MM.1S (cell line): ENCODE results near the gene TRAT1.
"Not testable (repeated sequence)": the region's sequence is repeated elsewhere in the genome, so short reads cannot be mapped to it uniquely, and the experiment has no call there.

Experiments
- DNase-seq: peaks from one replicate; pipeline ENCODE4 v3.0.0-alpha.2; 2015
- H2AFZ ChIP-seq: fragments of 300-600 bp; sonication (generic); 2 replicates; pipeline ENCODE4 v1.6.0; 2016; ENCODE audit warnings: antibody characterized with exemption, low read length
- H3F3A ChIP-seq: fragments of 300-600 bp; sonication (generic); 2 replicates; pipeline ENCODE4 v1.6.1; 2016; ENCODE audit warnings: mild to moderate bottlenecking, antibody characterized with exemption, low read length, moderate library complexity, mixed read lengths; ENCODE audit not compliant: insufficient read depth
- H3K27ac ChIP-seq: fragments of 300-600 bp; sonication (generic); 2 replicates; pipeline ENCODE4 v1.5.1; 2016; ENCODE audit warnings: mild to moderate bottlenecking, low read length
- H3K27me3 ChIP-seq: fragments of 300-600 bp; sonication (generic); replicated peaks from 2 replicates; pipeline ENCODE4 v1.6.0; 2016; ENCODE audit warnings: low read length; ENCODE audit not compliant: insufficient read depth
- H3K36me3 ChIP-seq: fragments of 300-600 bp; sonication (generic); replicated peaks from 2 replicates; pipeline ENCODE4 v1.6.1; 2016; ENCODE audit warnings: mild to moderate bottlenecking, low read length, mixed read lengths; ENCODE audit not compliant: insufficient read depth
- H3K4me1 ChIP-seq: fragments of 300-600 bp; sonication (generic); 2 replicates; pipeline ENCODE4 v1.6.1; 2016; ENCODE audit warnings: low read length, mixed read lengths
- H3K4me2 ChIP-seq: fragments of 300-600 bp; sonication (generic); 2 replicates; pipeline ENCODE4 v1.6.0; 2016; ENCODE audit warnings: low read depth, low read length
- H3K4me3 ChIP-seq: fragments of 300-600 bp; sonication (generic); 2 replicates; pipeline ENCODE4 v1.5.1; 2016; ENCODE audit warnings: low read length, mixed read lengths
- H3K79me2 ChIP-seq: fragments of 300-600 bp; sonication (generic); 2 replicates; pipeline ENCODE4 v1.6.1; 2016; ENCODE audit warnings: mixed run types, low read length, mixed read lengths
- H3K9ac ChIP-seq: fragments of 300-600 bp; sonication (generic); 2 replicates; pipeline ENCODE4 v1.6.1; 2016; ENCODE audit warnings: low read length, mixed read lengths
- H3K9me2 ChIP-seq: fragments of 300-600 bp; sonication (generic); replicated peaks from 2 replicates; pipeline ENCODE4 v1.6.1; 2016; ENCODE audit warnings: mild to moderate bottlenecking, low read length, mixed read lengths; ENCODE audit not compliant: insufficient read depth
- H3K9me3 ChIP-seq: fragments of 300-600 bp; sonication (generic); replicated peaks from 2 replicates; pipeline ENCODE4 v1.6.1; 2016; ENCODE audit warnings: mild to moderate bottlenecking, low read length, mixed read lengths; ENCODE audit not compliant: insufficient read depth
- H4K20me1 ChIP-seq: fragments of 300-600 bp; sonication (generic); 2 replicates; pipeline ENCODE4 v1.6.1; 2016; ENCODE audit warnings: mild to moderate bottlenecking, low read length, moderate library complexity, mixed read lengths; ENCODE audit not compliant: insufficient read depth
- CTCF ChIP-seq: fragments of 300-600 bp; sonication (generic); IDR thresholded peaks from 2 replicates; pipeline ENCODE4 v1.5.1; 2016; ENCODE audit warnings: antibody characterized with exemption, low read length, mixed read lengths
- EZH2 ChIP-seq: fragments of 300-600 bp; sonication (generic); optimal IDR thresholded peaks from 2 replicates; pipeline ENCODE3; 2017; ENCODE audit warnings: low read depth, mild to moderate bottlenecking, antibody characterized with exemption, low read length, mixed read lengths
- EZH2phosphoT487 ChIP-seq: fragments of 300-600 bp; sonication (generic); IDR thresholded peaks from 2 replicates; pipeline ENCODE4 v1.6.1; 2018; ENCODE audit warnings: antibody characterized with exemption, low read length

TRAT1 gene

GRCh38 chr3:108820586-108820985, 2.0 kb upstream of the TRAT1 start:
- Histone ChIP-seq H4K20me1 (no peaks in the 10 kb centered on the region), H3F3A (peaks cover 21% of the 10 kb centered on the region; the same call in 1 of the 2 replicates), H3K4me3 (peak overlapping the region; percentile 4; the same call in 1 of the 2 replicates), H3K27me3 (no peaks in the 10 kb centered on the region), H3K79me2 (peaks cover 24% of the 10 kb centered on the region), H3K4me1 (peaks cover 32% of the 10 kb centered on the region), H2AFZ (peak overlapping the region; percentile 43), H3K4me2 (peak overlapping the region; percentile 32; the same call in 1 of the 2 replicates), H3K9me2 (no peaks in the 10 kb centered on the region), H3K27ac (peak overlapping the region; percentile 21; the same call in 1 of the 2 replicates), H3K9me3 (no peaks in the 10 kb centered on the region), H3K36me3 (no peaks in the 10 kb centered on the region), H3K9ac (no peak overlapping the region)
- DNase-seq = peak; percentile 55
- no peak for TF ChIP-seq EZH2
- TF ChIP-seq CTCF = no peak
- TF ChIP-seq EZH2phosphoT487 = no peak

DNA sequence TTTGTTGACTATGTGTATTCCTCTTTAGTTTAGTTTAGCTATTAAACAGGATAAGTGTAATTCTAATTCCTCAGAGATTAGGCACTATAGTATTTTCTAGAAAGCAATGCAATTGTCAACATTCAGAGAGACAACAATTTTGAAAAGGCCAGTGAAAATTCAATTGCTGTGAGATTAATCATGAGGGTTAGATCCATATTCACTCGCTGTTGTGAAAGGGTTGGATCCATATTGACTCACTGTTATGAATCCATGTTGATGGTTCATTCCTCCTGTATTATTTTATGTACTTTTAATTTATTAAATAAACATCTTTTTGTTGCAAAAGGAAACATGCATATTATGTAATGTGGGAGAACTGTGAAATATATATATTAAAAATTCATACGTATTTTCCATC, 641 bp downstream of the TRAT1 start:
- peak overlapping the region; percentile 18; the same call in 1 of the 2 replicates for H2AFZ ChIP-seq
- peak overlapping the region; percentile 57; the same call in 1 of the 2 replicates for H3K9ac ChIP-seq
- no peaks in the 10 kb centered on the region for H3K9me3 ChIP-seq
- DNase-seq = no peak
- H3K4me2 ChIP-seq = peak overlapping the region; percentile 82
- H3K27ac ChIP-seq = peak overlapping the region; percentile 64; the same call in 1 of the 2 replicates
- no peaks in the 10 kb centered on the region for H4K20me1 ChIP-seq
- no peak for TF ChIP-seq EZH2
- no peak for TF ChIP-seq CTCF
- no peak for TF ChIP-seq EZH2phosphoT487
- H3K27me3 ChIP-seq = no peaks in the 10 kb centered on the region
- H3K9me2 ChIP-seq = no peaks in the 10 kb centered on the region
- peaks cover 32% of the 10 kb centered on the region for H3K4me1 ChIP-seq
- H3K4me3 ChIP-seq = peak overlapping the region; percentile 70
- H3K36me3 ChIP-seq = no peaks in the 10 kb centered on the region
- H3F3A ChIP-seq = peaks cover 21% of the 10 kb centered on the region; the same call in 1 of the 2 replicates
- peaks cover 44% of the 10 kb centered on the region for H3K79me2 ChIP-seq

- H3K4me3 ChIP-seq = peak overlapping the region; percentile 70; the same call in 1 of the 2 replicates
- not testable (repeated sequence) for H3K27ac ChIP-seq, H4K20me1 ChIP-seq, H3K27me3 ChIP-seq, H3K9me3 ChIP-seq, H3K9me2 ChIP-seq, H3K36me3 ChIP-seq, DNase-seq, H2AFZ ChIP-seq, H3K9ac ChIP-seq
- H3K4me2 ChIP-seq = peak overlapping the region; percentile 82
- H3K79me2 ChIP-seq = peaks cover 48% of the 10 kb centered on the region
- peaks cover 29% of the 10 kb centered on the region for H3K4me1 ChIP-seq
- peaks cover 21% of the 10 kb centered on the region; the same call in 1 of the 2 replicates for H3F3A ChIP-seq
These were observed 1.2 kb downstream of the TRAT1 start for GRCh38 chr3:108823803-108824202.
